ENCODE data around the gene ZCCHC2. TPM values are rescaled to one million over a fixed set of nuclear protein-coding genes. Genes with fewer than 3 reads are reported as not detected.

ZCCHC2 gene
- total RNA-seq, 1 donor from 2014 or later, result 18.0 TPM

GRCh38 chr18:62569081-62569655, 46.3 kb downstream of the ZCCHC2 start:
- no peak for DNase-seq
- intact Hi-C loops (cut with micrococcal nuclease), result no loop called here
- no peak for ATAC-seq

GRCh38 chr18:62571037-62571436, 48.2 kb downstream of the ZCCHC2 start:
- ATAC-seq, result no peak
- intact Hi-C loops (cut with micrococcal nuclease), result no loop called here
- no peak for DNase-seq

- ATAC-seq (no peak), DNase-seq (no peak)
- intact Hi-C loops (cut with micrococcal nuclease), result no loop called here
Observed at GRCh38 chr18:62571648-62572047, 48.8 kb downstream of the ZCCHC2 start.

GRCh38 chr18:62572456-62572855, 49.6 kb downstream of the ZCCHC2 start:
- no peak for ATAC-seq
- DNase-seq, result no peak
- intact Hi-C loops (cut with micrococcal nuclease), result no loop called here

GRCh38 chr18:62574776-62575175, 52.0 kb downstream of the ZCCHC2 start:
- intact Hi-C loops (cut with micrococcal nuclease), result no loop called here
- DNase-seq, result no peak
- no peak for ATAC-seq

- DNase-seq (no peak), ATAC-seq (no peak)
- intact Hi-C loops (cut with micrococcal nuclease), result no loop called here
Observed at GRCh38 chr18:62576271-62576670, 53.4 kb downstream of the ZCCHC2 start.

GRCh38 chr18:62576845-62577512, 54.2 kb downstream of the ZCCHC2 start:
- intact Hi-C loops (cut with micrococcal nuclease), result no loop called here
- no peak for ATAC-seq
- DNase-seq, result no peak

GRCh38 chr18:62577765-62578164, 54.9 kb downstream of the ZCCHC2 start:
- no peak for ATAC-seq
- intact Hi-C loops (cut with micrococcal nuclease), result no loop called here
- DNase-seq, result no peak

GRCh38 chr18:62578980-62579511, 56.2 kb downstream of the ZCCHC2 start:
- ATAC-seq, result no peak
- intact Hi-C loops (cut with micrococcal nuclease), result no loop called here

GRCh38 chr18:62583376-62583775, 60.6 kb downstream of the ZCCHC2 start:
- intact Hi-C loops (cut with micrococcal nuclease), result loop anchor here (5.0 kb wide), 1 partner anchor 156 kb away; no protein-coding TSS in a partner anchor
- DNase-seq (no peak), ATAC-seq (no peak)

More at GRCh38 chr18:62578980-62579511, 56.2 kb downstream of the ZCCHC2 start:
- DNase-seq, result no peak

- peak; percentile 86 for DNase-seq
- intact Hi-C loops (cut with micrococcal nuclease), result loop anchor here (5.0 kb wide), 1 partner anchor 157 kb away; no protein-coding TSS in a partner anchor
- peak; percentile 89 for ATAC-seq
Observed at GRCh38 chr18:62584241-62585120, 61.7 kb downstream of the ZCCHC2 start.

- intact Hi-C loops (cut with micrococcal nuclease), result no loop called here
- DNase-seq, result no peak
- ATAC-seq, result no peak
Observed at GRCh38 chr18:62585274-62586150, 62.7 kb downstream of the ZCCHC2 start.

GRCh38 chr18:62586151-62586774, 63.4 kb downstream of the ZCCHC2 start:
- peak; percentile 78 for ATAC-seq
- intact Hi-C loops (cut with micrococcal nuclease), result no loop called here
- peak; percentile 83 for DNase-seq

GRCh38 chr18:62586781-62587487, 64.1 kb downstream of the ZCCHC2 start:
- DNase-seq (no peak), ATAC-seq (no peak)
- intact Hi-C loops (cut with micrococcal nuclease), result no loop called here

- ATAC-seq (no peak), DNase-seq (no peak)
- intact Hi-C loops (cut with micrococcal nuclease), result no loop called here
Observed at GRCh38 chr18:62587689-62588088, 64.9 kb downstream of the ZCCHC2 start.

GRCh38 chr18:62588217-62588616, 65.4 kb downstream of the ZCCHC2 start:
- no peak for ATAC-seq
- DNase-seq, result no peak
- intact Hi-C loops (cut with micrococcal nuclease), result no loop called here

GRCh38 chr18:62590799-62591590, 68.2 kb downstream of the ZCCHC2 start:
- DNase-seq, result no peak
- intact Hi-C loops (cut with micrococcal nuclease), result loop anchor here (5.0 kb wide), 1 partner anchor 391 kb away; no protein-coding TSS in a partner anchor

More at GRCh38 chr18:62590799-62591590, 68.2 kb downstream of the ZCCHC2 start:
- ATAC-seq, result peak; percentile 74

Measured in left ventricle myocardium superior (tissue), 1 donor.